ENCODE data around the gene EFNB2.

The EFNB2 gene

DNA sequence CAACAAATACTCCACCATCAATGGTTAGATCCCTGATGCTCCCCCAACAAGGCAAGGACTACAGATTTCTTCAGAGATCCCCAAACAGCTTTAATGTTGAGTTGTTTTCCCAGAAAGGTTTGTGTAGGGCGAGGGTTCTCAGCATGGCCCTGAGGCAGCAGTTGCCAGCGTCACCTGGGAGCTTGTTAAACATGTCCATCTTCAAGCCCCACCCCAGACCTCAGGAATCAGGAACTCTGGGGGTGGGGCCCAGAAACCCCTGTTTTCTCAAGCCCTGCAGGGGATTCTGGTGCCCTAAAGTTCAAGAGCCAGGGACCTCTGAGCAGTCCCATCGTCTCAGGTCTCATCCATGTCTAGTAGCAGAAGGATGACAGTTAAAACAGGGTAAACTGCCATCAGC is 9.6 kb downstream of the EFNB2 start:
- no peak for DNase-seq (ENCODE audit: low read depth in 2 of 2)

DNA sequence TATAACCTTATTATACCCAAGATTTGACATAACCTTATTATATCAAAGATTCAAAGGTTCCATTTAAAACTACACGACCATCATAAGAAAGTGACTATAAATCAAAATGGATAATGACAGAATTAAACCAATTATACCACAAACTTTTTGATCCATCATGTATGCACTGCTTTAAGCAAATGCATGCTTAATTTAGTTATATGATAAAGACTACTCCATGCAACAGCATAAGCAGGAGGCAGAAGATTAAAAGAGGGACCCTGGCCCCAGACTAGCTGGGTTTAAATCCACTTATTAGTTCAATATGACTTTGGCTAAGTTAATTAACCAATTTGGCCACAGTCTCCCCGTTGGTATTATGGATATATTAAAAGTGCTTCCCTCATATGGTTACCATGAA is 11.4 kb downstream of the EFNB2 start:
- DNase-seq (ENCODE audit: low read depth in 2 of 2), result no peak

DNA sequence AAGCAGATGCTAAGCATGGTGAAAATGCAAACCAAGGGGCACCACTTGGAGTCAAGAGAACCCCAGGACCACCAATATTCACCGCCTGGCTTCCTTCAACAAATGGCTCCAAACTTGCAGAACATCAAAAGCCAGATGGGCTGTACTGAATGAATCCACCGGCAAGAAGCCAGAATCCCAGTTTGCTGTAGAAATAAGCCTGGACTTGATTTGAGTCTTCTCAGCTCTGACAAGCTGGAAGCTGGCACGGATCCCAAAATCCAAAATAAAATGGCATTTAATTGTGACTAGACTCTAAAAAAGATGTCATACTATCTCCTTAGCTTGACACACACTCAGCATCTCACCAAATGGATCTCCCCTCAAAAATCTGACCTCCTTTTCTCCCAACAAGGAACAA is 11.9 kb downstream of the EFNB2 start:
- DNase-seq (ENCODE audit: low read depth in 2 of 2), result no peak

DNA sequence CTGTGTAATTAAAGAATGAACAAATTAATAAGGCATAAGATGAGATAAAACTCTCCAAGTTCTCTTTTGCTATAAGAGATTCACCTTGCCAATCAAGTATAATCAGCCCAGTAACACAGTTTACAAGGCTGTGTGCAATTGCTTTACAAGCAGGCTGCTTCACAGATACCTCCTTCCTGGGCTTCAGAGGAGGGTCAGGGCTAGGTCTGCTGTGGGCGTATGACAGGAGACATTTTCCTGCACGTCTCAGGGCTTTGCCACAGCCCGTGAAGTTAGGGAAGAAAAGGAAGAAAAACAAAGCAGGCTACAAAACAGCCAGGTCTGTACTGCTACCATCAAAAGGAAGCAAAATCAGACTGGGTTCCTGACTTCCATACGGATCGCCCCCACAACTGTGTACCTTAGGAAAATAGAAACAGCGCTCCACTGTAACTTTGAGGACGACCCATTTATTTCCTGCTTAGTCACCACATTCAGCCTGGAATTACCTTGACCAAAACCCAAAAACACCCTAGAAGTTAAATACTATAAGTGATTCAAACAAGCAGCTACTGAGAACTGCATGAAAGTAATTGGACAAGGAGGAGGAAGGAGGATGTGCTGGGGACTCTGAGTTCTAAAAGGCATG is 12.4 kb downstream of the EFNB2 start:
- DNase-seq (ENCODE audit: low read depth in 2 of 2), result no peak

DNA sequence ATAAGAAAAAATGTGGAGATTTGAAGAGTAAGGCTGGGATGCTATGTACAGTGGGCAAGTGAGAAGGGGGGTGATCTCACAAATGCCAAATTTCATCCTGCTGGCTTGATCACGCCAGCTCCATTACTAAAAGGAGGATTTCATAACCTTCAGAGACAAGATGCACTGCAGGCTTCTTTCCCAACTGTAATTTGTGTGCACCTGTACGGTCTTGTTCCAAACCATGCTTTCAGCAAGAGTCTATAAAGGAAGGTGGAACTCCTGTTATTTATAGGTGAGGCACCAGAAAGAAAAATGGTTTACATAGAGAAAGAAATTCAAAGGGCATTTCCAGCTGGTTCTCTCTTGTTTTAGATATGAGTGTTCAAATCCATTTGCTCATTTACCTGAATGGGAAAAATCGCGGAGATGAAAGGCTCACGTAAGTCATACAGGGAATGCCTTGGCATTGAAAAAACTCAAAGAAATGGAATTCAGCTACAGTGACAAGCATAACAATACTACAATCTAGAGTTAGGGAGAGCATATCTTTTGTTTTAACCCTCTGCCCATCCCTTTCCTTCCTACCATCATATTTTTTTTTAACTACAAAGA is 13.3 kb downstream of the EFNB2 start:
- no peak for DNase-seq (ENCODE audit: low read depth in 2 of 2)

DNA sequence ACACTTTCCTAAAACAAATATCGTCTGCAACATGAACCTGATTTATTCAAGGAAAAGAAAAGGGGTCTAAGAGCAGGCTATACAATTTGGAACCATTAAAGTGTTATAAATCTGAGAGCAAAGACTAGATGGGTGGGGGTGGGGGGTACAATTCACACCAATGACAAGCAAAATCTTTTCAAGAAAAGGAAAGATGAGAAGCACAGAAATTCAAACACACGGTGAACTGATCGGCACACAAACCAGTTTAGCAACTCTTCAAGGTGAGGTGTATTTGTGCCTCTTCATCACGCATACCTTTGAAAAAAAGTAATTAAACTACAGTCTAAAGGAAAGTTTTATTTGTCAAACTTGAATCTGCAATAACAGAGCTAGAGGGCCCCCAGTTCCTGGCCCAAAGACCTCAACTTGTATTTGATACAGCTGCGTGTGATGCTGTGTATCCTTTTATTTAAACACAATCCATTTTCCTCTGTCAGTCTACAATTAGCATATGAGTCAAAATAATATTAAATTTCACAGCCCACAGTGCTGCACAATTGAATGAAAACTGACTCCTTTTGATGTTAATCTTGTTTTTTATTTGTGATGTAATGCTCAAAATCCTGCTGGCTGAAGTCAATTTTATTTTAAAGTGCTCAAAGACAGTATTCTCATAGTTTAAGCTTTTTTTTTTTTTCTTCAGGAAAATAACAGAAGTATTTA is 14.2 kb downstream of the EFNB2 start:
- DNase-seq (ENCODE audit: low read depth in 2 of 2), result no peak

DNA sequence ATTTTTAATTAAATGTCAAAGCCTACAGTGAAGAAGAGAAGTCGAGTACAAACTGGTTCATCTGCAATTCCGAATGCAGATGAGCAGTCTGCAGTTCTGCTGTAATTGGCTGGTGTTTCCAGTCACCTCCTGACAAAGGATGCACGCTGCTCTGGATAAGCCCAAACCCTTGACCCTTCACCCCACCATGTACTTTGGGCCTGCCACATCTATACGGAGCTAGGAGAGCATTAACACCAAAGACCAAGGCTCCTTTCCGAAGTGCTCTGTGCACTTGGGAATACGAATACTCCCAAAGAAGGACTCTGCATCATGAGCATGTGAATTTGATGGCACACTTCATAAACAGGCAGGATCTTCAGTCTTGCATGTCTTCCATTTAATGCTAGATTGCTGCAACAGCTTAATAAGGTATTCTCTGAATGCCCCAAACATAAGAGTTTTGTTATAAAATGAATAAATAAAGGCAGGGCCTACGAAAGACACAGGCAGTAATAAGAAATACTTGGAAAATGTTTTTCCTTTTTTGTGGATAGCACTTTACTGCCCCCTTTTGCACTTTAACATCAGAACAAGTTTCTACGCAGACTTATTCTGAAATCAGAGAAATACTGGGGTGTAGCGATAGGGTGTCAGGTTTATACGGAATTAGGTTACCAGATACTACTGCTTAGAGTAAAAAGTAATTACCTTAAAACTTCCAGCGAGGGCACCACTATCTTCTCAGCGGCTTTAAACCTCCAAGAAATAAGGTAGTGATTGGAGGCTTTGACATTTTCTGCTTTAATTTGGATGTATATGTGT is 15.0 kb downstream of the EFNB2 start:
- no peak for DNase-seq (ENCODE audit: low read depth in 2 of 2)

DNA sequence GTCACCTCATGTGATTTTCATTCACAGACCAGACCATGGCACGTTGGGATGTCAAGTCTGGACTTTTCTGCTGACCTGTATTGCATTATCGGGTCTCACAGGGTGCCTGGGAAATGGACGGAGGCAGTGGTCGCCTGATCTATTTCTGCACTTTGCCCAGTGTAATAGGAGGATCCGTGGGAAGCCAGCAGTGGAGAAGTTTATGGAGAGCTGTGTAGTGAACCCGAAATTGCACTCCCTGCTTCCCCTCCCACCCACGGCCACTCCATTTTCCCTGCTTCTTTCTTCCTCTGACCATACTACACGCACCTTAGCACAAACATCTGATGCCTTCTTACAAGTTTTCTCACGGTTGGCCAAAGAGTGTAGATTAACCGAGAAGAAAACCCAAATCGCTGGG is 16.9 kb downstream of the EFNB2 start:
- DNase-seq (ENCODE audit: low read depth in 2 of 2), result no peak

DNA sequence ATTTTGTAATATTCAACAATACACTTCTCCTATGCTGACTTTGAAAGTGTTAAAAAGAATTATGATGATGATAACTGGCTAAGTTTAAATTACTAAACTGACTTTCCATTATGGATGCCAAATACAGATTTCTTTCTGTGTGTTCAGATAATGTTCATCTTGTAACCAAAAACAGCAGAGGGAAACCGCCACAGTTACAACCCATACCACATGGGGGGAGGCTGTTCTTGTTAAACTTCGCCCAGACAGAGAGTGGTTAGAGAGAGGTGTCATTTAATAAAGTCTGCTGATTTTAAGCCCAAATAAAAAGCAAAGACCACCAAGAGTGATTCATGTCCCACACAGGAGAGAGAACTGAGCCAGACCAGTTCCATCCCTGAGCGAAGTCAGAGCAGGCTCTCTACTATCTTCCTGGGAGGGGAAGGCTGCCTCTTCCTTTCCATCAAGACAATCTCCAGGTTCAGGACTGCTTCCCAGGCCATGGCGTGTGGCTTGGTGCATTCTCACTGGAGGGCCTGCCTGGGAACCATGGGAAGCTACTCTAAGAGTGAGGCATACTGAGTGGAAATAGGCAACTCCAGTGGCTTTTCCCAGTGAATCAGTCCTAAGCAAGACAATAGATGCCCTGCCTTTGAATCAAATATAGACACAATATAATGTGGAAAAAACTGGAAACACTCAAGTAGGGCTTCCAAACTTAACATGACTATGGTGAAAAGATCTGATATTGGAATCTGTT is 18.2 kb downstream of the EFNB2 start:
- no peak for DNase-seq (ENCODE audit: low read depth in 2 of 2)

DNA sequence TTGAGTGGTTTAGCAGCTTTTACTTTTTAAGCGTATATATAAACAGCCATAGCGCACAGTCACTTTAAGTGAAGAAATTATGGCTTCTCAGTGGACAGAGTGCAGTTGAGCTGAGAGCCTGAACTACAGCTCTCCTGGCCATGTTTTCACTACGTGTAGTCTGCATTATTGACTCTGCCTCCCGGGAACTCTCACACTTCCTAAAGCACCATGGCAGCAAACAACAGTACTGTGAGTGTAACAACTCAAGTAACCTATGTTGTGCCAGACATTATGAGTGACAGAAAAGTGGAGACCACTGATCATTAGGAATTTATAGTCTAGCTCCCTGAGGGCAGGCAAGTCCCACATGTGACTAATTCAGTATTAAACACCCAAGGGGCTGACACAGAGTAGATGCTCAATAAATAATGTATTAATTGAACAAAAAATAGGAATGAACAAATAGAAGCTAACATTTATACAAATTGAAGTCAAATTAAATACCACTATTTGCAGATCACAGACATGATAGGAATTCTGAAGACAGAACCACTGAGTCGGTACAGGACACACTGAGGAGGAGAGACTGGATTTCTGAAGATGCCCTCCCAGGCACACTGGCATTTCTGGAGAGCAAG is 19.7 kb downstream of the EFNB2 start:
- DNase-seq (ENCODE audit: low read depth in 2 of 2), result no peak

DNA sequence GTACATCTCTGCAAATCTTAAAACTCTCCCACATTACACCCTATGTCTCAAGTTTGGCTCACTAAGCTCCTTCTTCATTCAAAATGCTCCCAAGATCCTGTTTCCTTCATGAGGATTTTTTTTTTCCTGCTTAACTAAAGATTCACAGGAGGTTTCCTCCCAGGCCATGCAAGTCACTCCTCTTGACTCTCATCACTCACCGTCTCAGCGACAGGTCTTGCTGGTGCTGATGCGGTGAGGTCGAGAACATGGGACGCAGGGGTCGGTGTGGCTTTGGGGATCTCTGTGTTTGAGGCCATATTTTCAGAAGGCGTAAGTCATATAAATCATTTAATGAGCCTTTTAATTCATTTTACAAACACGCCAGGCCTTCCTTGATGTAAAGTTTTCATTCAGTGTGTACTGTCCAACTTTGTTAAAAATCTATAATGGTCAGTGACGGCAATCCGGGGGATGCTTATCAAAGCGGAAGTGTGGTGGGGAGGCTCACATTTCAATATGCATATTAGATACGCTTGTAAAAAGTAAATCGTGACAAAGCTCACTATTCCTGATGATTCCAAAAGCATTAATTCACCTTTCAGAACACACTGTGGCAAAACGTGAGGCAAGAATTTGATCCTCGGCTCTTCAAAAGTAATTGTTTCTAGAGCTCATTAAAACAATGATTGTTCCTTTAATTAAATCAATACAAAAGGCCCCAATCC is 20.4 kb downstream of the EFNB2 start:
- DNase-seq (ENCODE audit: low read depth in 2 of 2), result no peak

DNA sequence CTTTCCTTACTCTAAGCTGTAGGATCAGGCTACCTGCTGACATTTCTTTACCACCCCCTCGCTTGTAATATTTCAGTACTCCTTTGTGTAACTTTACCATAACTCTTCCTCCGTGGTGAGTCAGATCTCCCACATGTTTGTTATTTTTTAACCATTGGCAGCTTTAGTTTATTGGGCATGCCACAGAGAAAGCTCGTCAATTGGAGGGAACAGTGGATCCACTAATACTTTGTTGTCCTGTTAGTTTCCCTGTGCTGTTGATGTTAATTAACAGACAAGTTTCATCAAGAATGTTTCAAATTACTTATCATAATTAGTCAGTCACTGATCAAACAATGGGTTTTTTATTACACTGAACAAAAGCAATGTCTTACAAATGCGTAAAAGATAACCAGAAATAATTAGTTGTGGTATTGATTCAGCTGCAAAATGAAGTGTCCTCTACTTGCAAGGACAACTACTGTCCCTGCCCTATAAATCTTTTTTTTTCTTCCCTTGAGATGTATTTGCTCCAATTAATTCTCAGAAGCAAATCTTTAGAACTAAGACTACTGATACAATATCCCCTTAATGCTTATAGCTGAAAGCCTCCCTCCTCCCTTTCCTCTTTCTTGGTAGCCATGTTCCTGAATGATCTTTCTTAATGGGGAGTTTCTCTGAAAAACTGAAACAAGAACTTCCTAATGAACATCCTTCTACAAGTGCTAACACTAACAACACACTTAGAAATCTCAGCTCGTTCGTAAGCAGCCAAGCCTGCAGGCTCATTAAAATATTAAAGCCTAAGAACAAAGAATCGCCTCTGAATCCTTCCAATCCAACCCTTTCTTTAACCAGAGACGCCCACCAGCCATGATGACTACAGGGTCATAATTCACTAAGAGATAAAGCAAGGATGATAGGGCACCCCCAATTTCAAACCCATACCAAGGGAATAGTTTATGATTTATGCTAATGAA is 22.2 kb downstream of the EFNB2 start:
- DNase-seq (ENCODE audit: low read depth in 2 of 2), result no peak

DNA sequence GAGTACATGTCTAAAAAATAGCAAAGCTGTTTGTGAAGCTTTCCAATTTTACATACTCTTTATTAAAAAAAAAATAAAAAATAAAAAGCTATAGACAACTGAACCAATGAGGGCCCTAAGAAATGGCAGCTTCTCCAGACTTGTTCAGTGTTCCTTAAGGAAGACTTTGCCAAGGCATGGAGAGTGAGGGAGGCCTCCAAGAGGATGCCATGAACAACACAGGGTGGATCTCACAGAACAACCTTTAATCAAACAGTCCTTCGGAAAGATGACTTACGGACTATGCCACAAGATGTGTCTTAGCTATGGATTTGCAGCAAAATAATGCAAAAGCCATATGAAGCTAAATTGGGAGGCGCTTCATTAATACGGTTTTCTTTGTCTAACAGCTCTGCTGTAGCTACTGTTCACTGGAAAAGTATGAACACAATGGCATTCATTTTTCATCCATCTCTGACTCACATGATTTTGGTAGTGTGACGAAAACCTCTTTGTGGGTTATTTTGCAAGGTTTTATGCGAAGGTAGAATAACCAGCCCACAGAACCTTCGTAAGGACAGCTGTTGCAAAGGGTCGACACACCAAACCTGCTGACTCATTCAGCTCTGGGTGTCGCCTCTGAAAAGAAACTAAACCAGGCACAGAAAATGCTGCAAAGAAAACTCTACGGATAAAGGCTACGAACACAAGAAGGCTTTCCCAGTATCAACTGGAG is 27.7 kb downstream of the EFNB2 start:
- no peak for DNase-seq (ENCODE audit: low read depth in 2 of 2)

DNA sequence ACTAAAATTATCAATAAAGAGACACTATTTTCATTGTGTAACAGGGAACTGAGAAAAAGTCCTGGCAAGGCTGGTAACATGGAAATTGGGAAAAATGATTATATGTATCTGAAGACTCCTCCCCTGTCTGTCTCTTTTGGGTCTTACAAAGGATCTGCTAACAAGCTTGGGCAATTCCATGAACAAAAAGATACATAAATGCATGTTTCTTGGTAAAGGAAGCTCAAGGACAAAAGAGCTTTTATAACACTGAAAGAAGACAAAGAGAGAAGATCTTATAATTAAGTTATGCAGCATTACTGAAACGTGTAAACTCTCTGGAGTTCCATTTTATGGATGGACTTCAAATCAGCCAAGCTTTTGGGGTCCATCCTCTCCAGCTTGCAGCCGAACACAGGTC is 29.2 kb downstream of the EFNB2 start:
- no peak for DNase-seq (ENCODE audit: low read depth in 2 of 2)

DNA sequence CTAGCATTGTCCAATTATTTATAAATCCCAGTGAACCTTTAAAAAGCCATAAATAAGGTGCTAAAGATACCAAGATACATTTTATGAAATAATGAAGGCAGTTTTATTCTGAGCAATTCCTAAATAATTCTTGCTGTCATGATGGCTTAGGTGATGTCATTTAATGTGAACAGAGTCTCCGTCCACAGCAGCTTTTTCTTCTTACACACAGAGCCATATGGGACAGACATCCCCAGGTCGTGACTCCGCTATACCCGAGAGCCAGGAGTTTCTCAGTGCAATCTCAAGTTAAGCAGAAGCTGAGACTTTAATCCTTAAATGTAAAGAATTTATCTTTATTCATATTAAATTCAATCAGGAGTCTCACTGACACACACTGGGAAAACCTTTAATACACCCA is 29.7 kb downstream of the EFNB2 start:
- DNase-seq (ENCODE audit: low read depth in 2 of 2), result no peak

DNA sequence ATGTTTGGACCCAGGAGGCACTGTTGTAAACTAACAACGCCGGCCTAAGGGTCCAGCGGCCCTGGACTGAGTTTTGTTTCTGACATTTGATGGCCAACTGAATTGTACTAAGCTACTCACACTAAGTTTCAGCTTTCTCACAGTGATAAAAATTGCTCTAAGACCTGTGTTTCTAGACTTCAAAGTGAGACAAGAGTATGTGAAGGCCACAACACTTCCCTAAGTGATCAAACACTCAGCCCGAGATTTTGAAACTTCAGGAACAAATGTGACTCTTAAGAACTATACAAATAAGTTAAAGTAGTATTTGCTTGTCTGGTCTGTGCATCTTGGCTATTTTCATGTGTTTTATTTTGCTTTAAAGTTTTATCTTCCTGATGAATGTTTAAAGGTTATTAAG is 30.2 kb downstream of the EFNB2 start:
- DNase-seq (ENCODE audit: low read depth in 2 of 2), result no peak

DNA sequence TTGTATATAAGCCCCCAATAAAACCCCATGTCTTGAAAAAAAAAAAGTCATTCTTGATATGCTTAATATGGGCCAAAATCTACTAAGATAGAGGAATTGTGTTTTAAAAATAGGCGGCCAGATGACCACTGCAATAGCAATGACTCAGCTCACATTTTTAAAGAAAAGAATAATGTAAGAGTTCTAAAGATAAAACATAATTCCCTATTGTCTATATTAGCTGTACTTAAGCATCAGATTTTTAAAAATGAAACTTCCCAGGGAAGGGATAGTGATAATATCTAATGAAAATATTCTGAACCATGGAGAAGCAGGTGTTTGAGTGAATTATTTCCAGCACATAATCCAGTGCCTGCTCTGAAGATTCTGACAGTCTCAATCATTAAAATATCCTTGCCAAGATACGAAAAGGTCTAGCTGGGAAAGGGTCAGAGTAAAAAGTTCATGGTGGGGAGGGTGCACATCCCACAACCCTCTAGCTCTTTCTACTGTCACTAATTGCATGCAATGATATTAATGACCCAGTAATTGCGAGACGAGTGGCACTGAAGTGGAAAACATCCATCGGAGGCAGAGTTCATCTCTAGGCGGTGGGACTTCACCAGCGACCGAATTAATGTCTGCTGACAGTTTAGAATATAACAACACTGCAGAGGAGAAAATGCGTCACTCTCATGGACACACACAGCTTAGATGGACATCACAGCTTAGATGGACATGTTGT is 31.6 kb downstream of the EFNB2 start:
- DNase-seq (ENCODE audit: low read depth in 2 of 2), result no peak

DNA sequence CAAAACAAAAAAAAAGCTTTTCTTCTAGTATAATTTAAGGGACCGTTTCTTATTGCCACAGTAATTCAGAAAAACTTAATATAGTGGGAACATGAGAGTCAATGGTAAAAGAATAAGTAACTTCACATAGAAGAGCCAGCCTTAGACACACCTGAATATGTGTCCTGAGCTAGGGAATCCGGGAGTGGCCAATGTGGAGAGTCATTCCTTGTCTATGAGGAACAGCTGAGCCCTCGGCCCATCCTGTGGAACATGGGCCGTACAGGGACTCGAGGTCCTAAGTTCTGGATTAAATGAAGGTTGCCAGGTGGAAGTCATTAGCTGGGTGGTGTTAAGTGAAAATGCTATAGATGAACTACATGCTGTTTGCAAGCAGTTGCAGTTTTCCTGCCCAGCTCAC is 32.2 kb downstream of the EFNB2 start:
- no peak for DNase-seq (ENCODE audit: low read depth in 2 of 2)
